Muscle layer of colon (tissue), 2 donors: ENCODE measurements around the gene TIFAB.

Experiments
- H3K27ac ChIP-seq: one replicate; pipeline ENCODE4 v1.7.0; 2013; ENCODE audit warnings: low read depth, mild to moderate bottlenecking, low read length, moderate library complexity
- H3K27me3 ChIP-seq, 2 donors: one replicate each; pipeline ENCODE4 v1.7.0; 2013; ENCODE audit warnings: low read length in 2 of 2, mild to moderate bottlenecking in 2 of 2; ENCODE audit not compliant: insufficient read depth in 2 of 2, control insufficient read depth in 1 of 2
- H3K36me3 ChIP-seq: one replicate; pipeline ENCODE4 v1.7.0; 2013; ENCODE audit warnings: mild to moderate bottlenecking, low read length; ENCODE audit not compliant: insufficient read depth
- H3K4me1 ChIP-seq: one replicate; pipeline ENCODE4 v1.7.0; 2013; ENCODE audit warnings: mild to moderate bottlenecking, low read length; ENCODE audit not compliant: insufficient read depth
- H3K4me3 ChIP-seq, 2 donors: one replicate each; pipeline ENCODE4 v1.7.0; 2013; ENCODE audit warnings: low read length in 2 of 2, low read depth in 1 of 2, mild to moderate bottlenecking in 1 of 2, moderate library complexity in 1 of 2
- H3K9ac ChIP-seq: one replicate; pipeline ENCODE4 v1.7.0; 2013; ENCODE audit warnings: low read length
- H3K9me3 ChIP-seq: one replicate; pipeline ENCODE4 v1.7.0; 2013; ENCODE audit warnings: mild to moderate bottlenecking, low read length
- donor health status: abdominal sarcoma.
- donor health status: Adenocarcinoma of cecum.

The TIFAB gene

DNA sequence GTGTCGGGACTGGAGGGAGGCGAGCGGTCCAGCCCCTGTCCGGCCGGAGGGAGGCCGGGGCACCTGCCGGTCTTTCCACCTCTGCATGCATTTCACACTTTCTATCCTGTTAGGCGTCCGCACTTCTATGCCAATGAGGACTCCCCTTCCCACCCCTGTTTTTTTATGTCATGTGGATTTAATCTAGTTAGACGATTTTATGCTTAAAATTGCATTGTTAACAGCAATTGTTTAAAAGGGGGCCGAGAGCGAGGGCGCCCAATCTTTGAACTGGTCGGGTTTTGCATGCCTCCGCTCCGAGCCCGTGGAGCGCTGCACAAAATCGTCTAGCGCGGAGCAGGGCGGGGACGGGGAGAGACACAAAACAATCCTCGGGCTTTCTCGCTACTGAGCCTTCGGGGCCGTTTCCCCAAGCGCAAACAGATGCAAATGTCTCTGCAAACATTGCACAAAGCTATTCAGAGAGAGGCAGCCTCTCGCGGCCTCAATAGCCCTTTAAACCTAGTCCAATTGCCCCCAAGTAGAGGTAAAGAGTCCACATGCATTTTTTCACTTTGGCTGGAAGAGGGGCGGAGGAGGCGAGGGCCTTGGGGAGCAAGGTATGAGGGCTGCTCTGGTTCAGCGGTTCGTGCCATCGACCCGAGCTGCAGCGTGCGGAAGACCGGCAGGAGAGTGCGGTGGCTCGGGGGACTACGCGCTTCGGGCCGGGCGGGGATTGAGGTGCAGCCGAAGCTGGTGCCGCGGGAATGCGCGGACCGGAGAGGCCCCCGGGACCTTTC lies 37.5 kb upstream of the TIFAB start:
- Histone ChIP-seq H3K4me3 (peak overlapping the region; percentile 46 to 47), H3K27ac (no peak overlapping the region), H3K9ac (no peak overlapping the region)

DNA sequence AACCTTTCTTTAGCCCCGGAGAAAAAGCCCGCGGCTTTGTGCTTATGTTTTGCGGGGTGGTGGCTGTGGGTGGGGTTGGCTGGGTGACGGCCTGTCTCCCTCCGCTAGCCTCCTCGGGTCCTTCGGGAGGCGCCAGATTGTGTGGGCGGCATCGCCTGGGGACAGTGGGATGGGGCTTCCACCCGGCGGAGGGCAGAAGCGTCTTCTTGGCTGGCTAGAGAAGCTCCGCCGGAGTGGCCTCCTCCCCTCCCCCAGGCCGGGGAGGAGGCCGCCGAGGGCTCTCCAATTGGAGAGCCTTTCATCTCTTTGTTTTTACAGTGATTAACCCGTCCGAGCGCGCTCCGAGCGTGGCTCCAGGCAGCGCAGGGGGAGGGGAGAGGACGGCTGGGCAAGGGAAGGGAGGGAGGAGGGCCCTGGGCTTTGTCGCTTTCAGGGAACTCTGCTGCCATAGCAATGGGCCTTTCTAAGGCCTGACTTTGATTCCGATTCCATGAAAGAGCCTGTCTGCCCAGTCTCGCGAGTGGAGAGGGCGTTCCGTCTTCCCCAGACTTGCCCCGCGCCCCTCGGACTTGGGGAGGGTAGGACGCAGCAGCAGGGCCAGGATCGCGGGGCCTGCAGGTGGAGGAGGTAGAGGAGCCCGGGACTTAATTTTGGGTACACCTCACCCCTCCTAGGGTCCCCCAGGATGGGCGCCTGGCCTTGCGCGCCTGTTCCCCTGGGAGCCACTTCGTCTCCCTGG lies 36.7 kb upstream of the TIFAB start:
- peaks cover 43 to 61% of the 10 kb centered on the region in 2 donors for H3K27me3 ChIP-seq
- H3K4me1 ChIP-seq = peaks cover 22% of the 10 kb centered on the region
- H3K9ac ChIP-seq = no peak overlapping the region
- H3K9me3 ChIP-seq = no peaks in the 10 kb centered on the region
- peak overlapping the region; percentile 46 to 47 for H3K4me3 ChIP-seq
- H3K36me3 ChIP-seq = no peaks in the 10 kb centered on the region
- H3K27ac ChIP-seq = no peak overlapping the region

More for the DNA sequence above, 37.5 kb upstream of the TIFAB start:
- Histone ChIP-seq H3K27me3 (peaks cover 43 to 59% of the 10 kb centered on the region in 2 donors), H3K4me1 (peaks cover 22% of the 10 kb centered on the region), H3K9me3 (no peaks in the 10 kb centered on the region), H3K36me3 (no peaks in the 10 kb centered on the region)

- no peaks in the 10 kb centered on the region for H3K9me3 ChIP-seq
- H3K36me3 ChIP-seq = no peaks in the 10 kb centered on the region
- peaks cover 22% of the 10 kb centered on the region for H3K4me1 ChIP-seq
- no peak overlapping the region for H3K4me3 ChIP-seq
- peaks cover 43 to 61% of the 10 kb centered on the region in 2 donors for H3K27me3 ChIP-seq
- H3K9ac ChIP-seq = no peak overlapping the region
- no peak overlapping the region for H3K27ac ChIP-seq
Observed at GRCh38 chr5:135487839-135488514, 35.8 kb upstream of the TIFAB start.

DNA sequence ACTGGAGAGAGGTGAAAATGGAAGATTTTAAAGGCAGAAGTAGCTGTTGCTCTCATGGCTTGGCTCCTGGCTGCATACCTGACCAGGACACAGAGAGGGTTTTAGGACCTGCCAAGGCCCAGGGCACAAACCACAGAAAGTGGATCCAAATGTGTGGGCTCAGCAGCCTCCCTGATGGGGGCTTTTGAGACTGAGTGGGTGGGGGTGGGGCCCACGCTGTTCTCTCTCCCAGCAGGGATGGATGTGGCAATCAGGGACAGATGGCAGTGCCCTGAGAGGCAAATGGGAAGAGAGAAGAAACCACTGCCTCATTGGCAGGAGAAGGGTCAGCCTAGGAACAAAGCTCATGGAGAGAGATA lies 34.9 kb upstream of the TIFAB start:
- no peak overlapping the region for H3K27ac ChIP-seq
- peaks cover 22% of the 10 kb centered on the region for H3K4me1 ChIP-seq
- H3K27me3 ChIP-seq = peaks cover 43 to 59% of the 10 kb centered on the region in 2 donors

GRCh38 chr5:135486131-135487036 lies 34.2 kb upstream of the TIFAB start:
- Histone ChIP-seq H3K9me3 (no peaks in the 10 kb centered on the region), H3K27ac (no peak overlapping the region), H3K4me3 (no peak overlapping the region), H3K27me3 (peaks cover 43 to 52% of the 10 kb centered on the region in 2 donors), H3K4me1 (peaks cover 22% of the 10 kb centered on the region), H3K36me3 (no peaks in the 10 kb centered on the region), H3K9ac (no peak overlapping the region)

More for the DNA sequence above, 34.9 kb upstream of the TIFAB start:
- H3K9ac ChIP-seq = no peak overlapping the region
- H3K9me3 ChIP-seq = no peaks in the 10 kb centered on the region
- no peak overlapping the region for H3K4me3 ChIP-seq
- H3K36me3 ChIP-seq = no peaks in the 10 kb centered on the region

- Histone ChIP-seq H3K9me3 (no peaks in the 10 kb centered on the region), H3K27ac (no peak overlapping the region), H3K4me1 (peaks cover 19% of the 10 kb centered on the region), H3K4me3 (no peak overlapping the region), H3K9ac (no peak overlapping the region), H3K36me3 (no peaks in the 10 kb centered on the region), H3K27me3 (peaks cover 31 to 41% of the 10 kb centered on the region in 2 donors)
Observed at GRCh38 chr5:135484674-135485086, 32.5 kb upstream of the TIFAB start.

DNA sequence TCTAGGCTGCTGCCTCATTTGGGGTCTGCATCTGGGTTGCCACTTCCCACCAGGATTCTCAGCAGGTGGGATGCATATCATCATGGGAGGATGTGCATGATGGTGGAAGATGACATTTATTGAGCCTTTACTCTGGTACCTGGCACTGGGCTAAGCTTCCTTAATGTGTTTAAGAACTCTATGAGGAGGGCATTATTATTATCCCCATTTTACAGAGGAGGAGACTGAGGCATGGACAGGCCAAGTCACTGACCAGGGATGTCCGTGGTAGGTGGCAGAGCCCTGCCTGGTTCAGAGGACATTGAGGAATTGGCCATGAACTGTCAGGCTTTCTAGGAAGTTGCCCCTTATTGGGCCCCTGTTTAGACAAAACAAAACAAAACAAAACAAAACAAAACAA lies 31.1 kb upstream of the TIFAB start:
- H3K9me3 ChIP-seq = no peaks in the 10 kb centered on the region
- peaks cover 19 to 33% of the 10 kb centered on the region in 2 donors for H3K27me3 ChIP-seq
- H3K4me1 ChIP-seq = peaks cover 5% of the 10 kb centered on the region
- no peaks in the 10 kb centered on the region for H3K36me3 ChIP-seq
- H3K4me3 ChIP-seq = no peak overlapping the region
- H3K27ac ChIP-seq = no peak overlapping the region
- H3K9ac ChIP-seq = no peak overlapping the region

DNA sequence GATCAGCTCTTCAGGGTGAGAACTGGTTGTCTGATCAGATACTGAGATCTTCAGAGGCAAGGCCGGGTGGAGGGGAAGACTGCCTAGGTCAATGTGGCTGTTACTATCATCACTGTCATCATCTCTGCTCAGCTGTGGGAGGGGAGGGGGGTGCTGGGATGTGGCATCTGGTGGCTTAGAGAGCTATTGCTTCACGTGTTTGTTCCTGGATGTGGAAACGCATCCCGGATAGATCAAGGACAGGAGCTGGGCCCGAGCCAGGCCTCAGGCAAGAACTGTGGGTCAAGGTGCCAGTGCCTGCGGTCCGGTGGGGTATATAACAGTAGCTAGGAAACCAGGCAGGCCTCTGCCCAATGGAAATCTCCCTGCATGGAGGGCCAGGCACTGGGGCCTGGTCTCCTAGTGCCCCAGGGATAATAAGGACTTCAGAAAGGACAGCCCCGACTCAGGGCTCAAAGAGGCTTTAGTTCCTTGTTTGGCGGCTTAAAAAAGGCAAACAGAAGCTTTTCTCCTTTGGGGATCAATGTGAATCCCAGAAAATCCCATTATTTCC lies 30.3 kb upstream of the TIFAB start:
- Histone ChIP-seq H3K27me3 (peaks cover 11 to 31% of the 10 kb centered on the region in 2 donors), H3K4me3 (no peak overlapping the region), H3K27ac (no peak overlapping the region), H3K9me3 (no peaks in the 10 kb centered on the region), H3K9ac (no peak overlapping the region), H3K36me3 (no peaks in the 10 kb centered on the region), H3K4me1 (no peaks in the 10 kb centered on the region)

DNA sequence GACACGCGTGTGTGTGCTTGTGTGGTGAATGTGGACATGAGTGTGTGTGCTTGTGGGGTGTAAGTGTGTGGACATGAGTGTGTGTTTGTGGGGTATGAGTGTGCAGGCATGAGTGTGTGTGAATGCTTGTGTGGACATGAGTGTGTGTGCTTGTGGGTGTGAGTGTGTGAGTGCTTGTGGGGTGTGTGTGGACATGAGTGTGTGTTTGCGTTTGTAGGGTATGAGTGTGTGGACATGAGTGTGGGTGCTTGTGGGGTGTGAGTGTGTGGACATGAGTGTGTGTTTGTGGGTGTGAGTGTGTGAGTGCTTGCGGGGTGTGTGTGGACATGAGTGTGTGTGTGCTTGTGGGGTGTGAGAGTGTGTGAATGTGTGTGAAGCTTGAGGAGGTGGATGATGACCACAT lies 29.8 kb upstream of the TIFAB start:
- Histone ChIP-seq H3K9me3 (no peaks in the 10 kb centered on the region), H3K36me3 (no peaks in the 10 kb centered on the region), H3K4me1 (no peaks in the 10 kb centered on the region), H3K4me3 (no peak overlapping the region), H3K9ac (no peak overlapping the region), H3K27ac (no peak overlapping the region), H3K27me3 (peaks cover 6 to 27% of the 10 kb centered on the region in 2 donors)

DNA sequence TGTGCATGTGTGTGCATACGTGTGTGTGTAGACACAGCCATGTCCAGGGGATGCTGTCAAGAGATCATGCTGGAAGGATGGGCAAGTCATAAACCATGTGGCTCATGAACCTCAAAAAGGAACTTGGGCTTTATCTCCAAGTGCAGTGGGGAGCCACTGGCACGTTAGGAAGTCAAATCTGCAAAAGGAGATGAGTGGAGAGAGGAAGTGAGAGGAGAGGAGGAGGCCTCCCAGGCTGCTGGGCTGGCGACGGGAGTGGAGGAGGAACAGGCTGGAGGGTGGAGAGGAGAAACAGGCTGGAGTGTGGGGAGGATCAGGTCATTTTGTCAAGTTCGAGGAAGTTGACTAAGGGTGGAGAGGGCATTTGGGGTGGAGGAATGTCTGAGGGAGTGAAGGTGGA lies 29.2 kb upstream of the TIFAB start:
- no peaks in the 10 kb centered on the region for H3K36me3 ChIP-seq
- no peak overlapping the region for H3K27ac ChIP-seq
- H3K9me3 ChIP-seq = no peaks in the 10 kb centered on the region
- peaks cover under 1 to 27% of the 10 kb centered on the region in 2 donors for H3K27me3 ChIP-seq
- H3K4me3 ChIP-seq = no peak overlapping the region
- H3K9ac ChIP-seq = no peak overlapping the region
- no peaks in the 10 kb centered on the region for H3K4me1 ChIP-seq
